Stimulated activated CD8-positive, alpha-beta memory T cell treated with anti-CD3 and anti-CD28 coated beads, Interleukin-4, amount 100 ng/mL, for 1 hour (primary cell): Measurements from ENCODE around the gene GBP6.
"Not testable (repeated sequence)": the region's sequence is repeated elsewhere in the genome, so short reads cannot be mapped to it uniquely, and the experiment has no call there.

Source experiments
- DNase-seq, 2 donors: peaks; one replicate each; pipeline ENCODE4 v3.0.0-alpha.2; 2020; ENCODE audit warnings: low read depth in 2 of 2, low spot score in 1 of 2

Gene GBP6

GRCh38 chr1:89363638-89364536 lies at the start of gene GBP6:
Gene GBP6 (plus strand): TSS chr1:89364059. CDS start chr1:89368552, 4,493 bp downstream.
- DNase-seq: no peak

- DNase-seq: no peak
Measured at GRCh38 chr1:89322402-89322801, 41.5 kb upstream of the GBP6 start.

- DNase-seq: no peak
Measured at GRCh38 chr1:89331890-89332289, 32.0 kb upstream of the GBP6 start.

- no peak for DNase-seq
Measured at GRCh38 chr1:89332461-89332860, 31.4 kb upstream of the GBP6 start.

GRCh38 chr1:89335486-89335885 lies 28.4 kb upstream of the GBP6 start:
- no peak for DNase-seq

- no peak for DNase-seq
Measured at GRCh38 chr1:89337903-89338302, 26.0 kb upstream of the GBP6 start.

- DNase-seq: no peak
Measured at GRCh38 chr1:89339039-89339438, 24.8 kb upstream of the GBP6 start.

- DNase-seq: not testable (repeated sequence)
Measured at GRCh38 chr1:89345479-89345878, 18.4 kb upstream of the GBP6 start.

GRCh38 chr1:89347296-89347695 lies 16.6 kb upstream of the GBP6 start:
- no peak for DNase-seq

- DNase-seq: no peak
Measured at GRCh38 chr1:89350298-89350697, 13.6 kb upstream of the GBP6 start.

- DNase-seq: no peak
Measured at GRCh38 chr1:89351597-89352311, 12.1 kb upstream of the GBP6 start.

GRCh38 chr1:89352421-89352820 lies 11.4 kb upstream of the GBP6 start:
- DNase-seq: no peak

- DNase-seq: no peak
Measured at GRCh38 chr1:89354205-89354604, 9.7 kb upstream of the GBP6 start.

- no peak for DNase-seq
Measured at GRCh38 chr1:89355056-89355455, 8.8 kb upstream of the GBP6 start.

- no peak for DNase-seq
Measured at GRCh38 chr1:89356658-89357400, 7.0 kb upstream of the GBP6 start.

- DNase-seq: peak; percentile 66 to 74
Measured at GRCh38 chr1:89358287-89358893, 5.5 kb upstream of the GBP6 start.

- no peak for DNase-seq
Measured at GRCh38 chr1:89360716-89361115, 3.1 kb upstream of the GBP6 start.

- no peak for DNase-seq
Measured at GRCh38 chr1:89361681-89362080, 2.2 kb upstream of the GBP6 start.

GRCh38 chr1:89363196-89363595 lies 663 bp upstream of the GBP6 start:
- DNase-seq: no peak

GRCh38 chr1:89364954-89365550 lies 1.2 kb downstream of the GBP6 start:
- no peak for DNase-seq

GRCh38 chr1:89367221-89367620 lies 3.4 kb downstream of the GBP6 start:
- DNase-seq: no peak
